NCI-H1436 treated with DMSO at 0.1 percent for 48 hours (cell line): ENCODE measurements around the gene MED15.

Experiments
- DNase-seq: peaks from one replicate; lab custom pipeline; 2025; lab: John Stamatoyannopoulos, UW

MED15 gene

GRCh38 chr22:20552443-20553401 is 45.3 kb downstream of the MED15 start:
- no peak for DNase-seq

- no peak for DNase-seq
Observed at GRCh38 chr22:20553947-20554741, 46.7 kb downstream of the MED15 start.

- DNase-seq = no peak
Observed at GRCh38 chr22:20554824-20555223, 47.4 kb downstream of the MED15 start.

- DNase-seq = no peak
Observed at GRCh38 chr22:20558534-20558933, 51.1 kb downstream of the MED15 start.

DNA sequence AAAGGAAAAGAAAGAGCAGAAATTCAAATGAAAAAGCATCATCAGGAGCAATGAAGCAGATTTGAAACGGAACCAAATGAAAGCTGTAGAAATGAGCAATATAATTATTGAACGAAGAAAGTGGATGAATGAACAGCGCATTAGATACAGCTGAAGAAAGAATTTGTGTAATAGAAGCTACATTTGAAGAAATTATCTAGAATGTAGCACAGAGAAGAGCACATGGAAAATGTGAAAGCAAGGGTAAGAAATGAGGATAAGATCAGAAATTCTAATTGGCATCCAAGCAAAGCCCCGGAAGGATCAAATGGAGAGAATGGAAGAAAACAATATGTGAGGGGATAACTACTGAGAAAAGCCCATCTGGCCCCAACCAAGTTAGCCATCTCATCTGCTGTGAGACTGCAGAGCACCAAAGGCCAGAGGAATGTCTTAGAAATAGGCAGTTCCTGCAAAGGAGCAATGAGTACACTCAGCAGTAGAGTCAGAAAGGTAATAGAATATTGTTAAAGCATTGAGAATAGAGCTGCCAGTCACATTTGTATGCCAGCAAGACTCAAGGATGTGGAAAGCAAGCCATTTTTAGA is 51.9 kb downstream of the MED15 start:
- no peak for DNase-seq

DNA sequence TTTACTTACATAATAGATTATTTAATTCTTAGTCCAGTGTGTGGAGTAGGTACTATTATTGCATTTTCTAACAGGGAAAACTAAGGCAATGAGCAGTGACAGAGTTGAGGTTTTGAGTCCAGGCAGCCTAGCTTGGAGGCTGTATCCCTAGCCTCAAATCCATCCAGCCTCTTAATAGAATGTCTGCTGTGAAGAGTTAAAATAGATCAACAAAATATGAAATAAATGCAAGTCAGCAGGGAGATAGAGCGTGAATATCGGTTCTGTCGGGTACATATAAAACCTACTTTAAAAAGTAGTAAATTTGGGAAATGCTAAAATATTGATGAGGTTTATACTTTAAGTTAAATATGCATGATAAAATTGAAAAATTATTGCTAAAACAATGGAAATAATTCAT is 53.3 kb downstream of the MED15 start:
- DNase-seq = no peak

GRCh38 chr22:20561882-20562281 is 54.5 kb downstream of the MED15 start:
- DNase-seq = no peak

- DNase-seq = no peak
Observed at GRCh38 chr22:20562607-20563465, 55.4 kb downstream of the MED15 start.

- DNase-seq = no peak
Observed at GRCh38 chr22:20563466-20563906, 56.1 kb downstream of the MED15 start.

DNA sequence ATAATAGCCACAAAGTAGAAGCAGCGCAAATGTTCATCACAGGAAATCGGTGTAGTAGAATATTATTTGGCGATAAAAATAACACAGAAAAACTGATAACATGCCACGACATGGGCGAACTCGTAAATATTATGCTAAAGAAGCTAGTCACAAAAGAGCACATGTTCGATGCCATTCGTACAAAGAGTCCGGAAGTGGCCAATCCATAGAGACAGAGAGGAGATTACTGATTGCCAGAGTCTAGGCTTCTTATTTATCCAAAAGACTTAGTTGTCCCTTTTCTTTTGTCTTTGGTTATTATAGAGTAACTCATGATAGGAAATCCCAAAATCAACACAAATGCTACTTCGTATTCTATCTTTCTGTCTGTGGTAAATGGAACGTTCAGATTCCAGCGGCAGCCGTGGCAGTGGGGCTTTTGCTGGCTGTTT is 56.5 kb downstream of the MED15 start:
- DNase-seq = no peak

- DNase-seq = no peak
Observed at GRCh38 chr22:20565079-20565734, 57.8 kb downstream of the MED15 start.

- no peak for DNase-seq
Observed at GRCh38 chr22:20565761-20566160, 58.4 kb downstream of the MED15 start.

DNA sequence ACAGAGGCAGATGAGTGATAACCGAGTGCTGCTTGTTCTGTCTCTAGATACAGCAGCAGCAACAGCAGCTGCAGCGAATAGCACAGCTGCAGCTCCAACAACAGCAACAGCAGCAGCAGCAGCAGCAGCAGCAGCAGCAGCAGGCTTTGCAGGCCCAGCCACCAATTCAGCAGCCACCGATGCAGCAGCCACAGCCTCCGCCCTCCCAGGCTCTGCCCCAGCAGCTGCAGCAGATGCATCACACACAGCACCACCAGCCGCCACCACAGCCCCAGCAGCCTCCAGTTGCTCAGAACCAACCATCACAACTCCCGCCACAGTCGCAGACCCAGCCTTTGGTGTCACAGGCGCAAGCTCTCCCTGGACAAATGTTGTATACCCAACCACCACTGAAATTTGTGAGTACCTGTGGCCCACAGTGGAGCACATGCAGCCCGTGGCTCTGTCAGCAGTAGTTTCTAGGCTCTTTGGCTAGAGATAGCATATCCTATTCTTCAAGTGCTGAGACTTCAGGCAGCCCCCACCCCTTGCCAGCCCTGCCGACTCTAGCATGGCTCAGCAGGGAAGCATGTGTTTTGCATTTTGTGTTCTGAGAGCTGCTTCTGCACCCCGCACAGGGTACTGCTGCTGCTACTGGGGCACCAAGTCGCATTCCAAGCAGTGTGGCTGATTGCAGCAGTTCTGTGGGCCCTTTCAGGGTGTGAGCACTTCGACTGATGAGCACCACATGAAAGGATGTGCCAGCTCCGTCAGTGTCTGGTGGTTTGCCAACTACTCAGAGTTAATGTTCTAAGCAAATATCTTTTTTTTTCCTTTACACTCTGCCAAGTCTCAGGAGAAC is 59.2 kb downstream of the MED15 start:
- no peak for DNase-seq

- no peak for DNase-seq
Observed at GRCh38 chr22:20567371-20567847, 60.0 kb downstream of the MED15 start.

DNA sequence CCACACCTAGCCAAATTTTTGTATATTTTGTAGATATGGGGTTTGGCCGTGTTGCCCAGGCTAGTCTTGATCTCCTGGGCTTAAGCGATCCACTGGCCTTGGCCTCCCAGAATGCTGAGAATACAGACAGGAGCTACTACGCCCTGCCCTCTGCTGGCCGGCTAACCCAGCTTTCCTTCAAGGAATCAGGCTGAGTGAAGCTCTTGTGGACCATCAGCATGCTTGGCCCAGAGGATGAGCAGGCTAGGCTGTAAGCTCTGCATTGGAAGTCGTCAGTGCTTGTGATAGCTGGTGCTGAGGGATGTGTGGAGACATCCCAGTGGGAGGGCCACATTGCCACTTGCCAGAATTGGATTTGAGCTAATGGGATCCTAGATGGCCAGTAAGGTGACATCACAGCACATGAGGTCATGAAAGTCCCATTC is 60.6 kb downstream of the MED15 start:
- DNase-seq = no peak

DNA sequence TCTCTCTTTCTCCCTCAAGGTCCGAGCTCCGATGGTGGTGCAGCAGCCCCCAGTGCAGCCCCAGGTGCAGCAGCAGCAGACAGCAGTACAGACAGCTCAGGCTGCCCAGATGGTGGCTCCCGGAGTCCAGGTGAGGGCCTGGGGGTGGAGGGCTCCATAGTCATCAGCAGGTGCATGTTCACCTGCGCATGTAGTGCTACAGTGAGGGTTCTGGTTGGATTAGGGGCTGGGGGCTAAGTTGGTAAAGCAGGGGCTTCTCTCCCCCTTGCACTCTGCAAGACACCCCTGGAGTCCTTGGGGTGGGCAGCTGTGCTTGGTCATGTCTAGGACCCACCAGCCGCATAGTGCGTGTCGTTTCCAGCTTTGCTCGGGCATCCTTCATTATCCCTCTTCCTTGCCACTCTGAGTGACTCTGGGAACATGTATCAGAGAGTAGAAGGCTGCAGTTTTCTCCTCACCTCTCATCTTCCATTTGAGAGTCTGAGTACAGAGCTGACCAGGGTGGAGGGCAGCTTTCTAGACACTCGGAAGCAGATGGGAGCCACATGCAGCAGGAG is 61.2 kb downstream of the MED15 start:
- DNase-seq = no peak

DNA sequence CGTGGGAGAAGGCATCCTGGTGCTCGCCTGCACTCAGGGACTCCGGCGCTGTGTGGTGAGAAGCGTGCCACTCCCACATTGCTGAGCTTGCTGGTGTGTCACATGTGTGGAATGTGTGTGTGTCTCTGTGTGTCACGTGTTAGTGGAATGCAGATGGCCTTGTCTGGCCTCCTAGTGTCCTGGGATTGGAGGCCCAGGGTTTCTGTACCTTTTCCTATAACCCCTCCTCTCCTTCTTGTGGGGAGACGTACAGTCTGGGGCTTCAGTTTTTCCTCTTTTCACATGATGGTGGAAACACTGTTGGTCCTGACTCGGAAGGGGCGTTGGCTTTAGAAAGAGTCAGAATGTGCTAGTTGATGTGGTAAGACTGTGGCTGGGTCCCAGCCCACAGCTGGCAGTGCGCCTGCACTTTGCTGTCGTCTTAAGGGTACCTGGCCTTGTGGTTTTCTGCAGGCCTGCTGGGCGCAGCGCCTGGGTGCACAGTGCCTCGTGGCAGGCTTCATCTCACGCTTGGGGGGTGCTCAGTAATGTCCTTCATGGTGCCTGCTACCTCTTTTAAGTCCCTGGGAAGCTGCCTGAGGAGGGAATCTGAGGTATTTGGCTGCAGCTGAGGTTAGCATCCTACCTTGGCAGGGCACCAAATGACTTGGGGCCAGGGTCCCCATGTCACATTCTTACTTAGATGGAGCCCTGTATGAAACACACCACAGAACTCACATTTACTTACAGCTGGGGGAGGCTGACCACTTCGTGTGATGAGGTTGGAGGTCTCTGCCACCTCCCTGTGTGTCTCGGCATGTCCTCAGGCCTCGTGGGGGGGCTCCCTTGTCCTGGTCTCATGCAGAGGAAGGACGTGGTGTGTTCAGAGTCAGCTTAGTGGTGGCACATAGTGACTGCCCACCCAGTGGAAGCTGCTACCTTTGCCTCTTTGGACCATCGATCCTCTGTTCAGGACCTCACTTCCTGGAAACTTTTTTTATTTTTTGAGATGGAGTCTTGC is 61.9 kb downstream of the MED15 start:
- DNase-seq = no peak

GRCh38 chr22:20571078-20571503 is 63.7 kb downstream of the MED15 start:
- no peak for DNase-seq
